ENCODE measurements around the gene PRSS38.

GRCh38 chr1:227796359-227796915 is 19.0 kb upstream of the PRSS38 start:
- TF ChIP-seq CTCF (IDR thresholded peaks at IDR 0.05) (no peak), POLR2A (IDR thresholded peaks at IDR 0.05) (no peak)

Data from prostate gland (tissue), 2 donors.